Transverse colon (tissue), 4 donors: Measurements from ENCODE around the gene NFAT5. TPM values are rescaled to one million over a fixed set of nuclear protein-coding genes. Genes with fewer than 3 reads are reported as not detected.

Experiments used
- DNase-seq: peaks from one replicate; pipeline ENCODE4 v3.0.0-alpha.2; 2019
- H3K27ac ChIP-seq, 4 donors: fragments of 200-600 bp; sonication (generic); 2 replicates each; pipeline ENCODE4 v1.5.1; 2016 to 2018; ENCODE audit warnings: inconsistent platforms in 4 of 4
- H3K27me3 ChIP-seq: fragments of 200-600 bp; sonication (generic); 2 replicates; pipeline ENCODE4 v1.5.1; 2017; ENCODE audit warnings: inconsistent platforms
- H3K36me3 ChIP-seq, 4 donors: fragments of 200-600 bp; sonication (generic); 2 replicates each; pipeline ENCODE4 v1.5.1; 2017 to 2019; ENCODE audit warnings: inconsistent platforms in 4 of 4
- H3K4me1 ChIP-seq, 4 donors: fragments of 200-600 bp; sonication (generic); 2 replicates each; pipeline ENCODE4 v1.5.1; 2017 to 2020; ENCODE audit warnings: inconsistent platforms in 4 of 4
- H3K4me3 ChIP-seq, 4 donors: fragments of 200-600 bp; sonication (generic); 1 replicate in 1 of 4; 2 replicates in 3 of 4; pipeline versions ENCODE4 v1.5.1 to v1.6.1; 2017 to 2019; ENCODE audit warnings: inconsistent platforms in 4 of 4
- H3K9me3 ChIP-seq, 2 donors: fragments of 200-600 bp; sonication (generic); 2 replicates each; pipeline ENCODE4 v1.5.1; 2017 to 2019; ENCODE audit warnings: inconsistent platforms in 2 of 2
- CTCF ChIP-seq, 5 experiments: fragments of 200-600 bp in 3 of 5; fragments of 450-650 bp in 2 of 5; sonication (generic) in 3 of 5; IDR thresholded peaks; 1 replicate in 2 of 5; 2 replicates in 3 of 5; pipeline ENCODE4 v1.5.1; 2016 to 2017; ENCODE audit warnings: antibody characterized with exemption in 5 of 5, inconsistent platforms in 3 of 5, mild to moderate bottlenecking in 2 of 5, moderate library complexity in 1 of 5
- EP300 ChIP-seq: sonication (generic); formaldehyde crosslinking; IDR thresholded peaks from one replicate; pipeline ENCODE4 v1.6.1; 2017; ENCODE audit warnings: antibody characterized with exemption, low read depth
- POLR2A ChIP-seq: fragments of 450-650 bp; IDR thresholded peaks from one replicate; pipeline ENCODE4 v1.6.1; 2016; ENCODE audit warnings: antibody characterized with exemption, mild to moderate bottlenecking, moderate library complexity
- POLR2AphosphoS5 ChIP-seq, 3 donors: sonication (generic); formaldehyde crosslinking; IDR thresholded peaks; one replicate each; pipeline ENCODE4 v1.6.1; 2016; ENCODE audit warnings: antibody characterized with exemption in 3 of 3
- WGBS, 2 donors: methylation state at CpG; one replicate each; pipeline ENCODE4 v1.1.5; 2018; ENCODE audit warnings: low coverage in 1 of 2; 5-methylcytosine and 5-hydroxymethylcytosine counted together
- in situ Hi-C, 4 donors: fragments of 200-750 bp; cut with MboI; loops; one replicate each; pipeline versions ENCODE4 v1.15.0 to v1.15.1; 2017; ENCODE audit warnings: low sequenced_read_pairs in 3 of 4, low pct_ligation_motif_present in 1 of 4, low pct_unique_long_range_greater_than_20kb in 1 of 4
- intact Hi-C: fragments of 100-400 bp; cut with DNase I; formaldehyde crosslinking; loops from one replicate; pipeline ENCODE4 v1.15.1; 2023; ENCODE audit warnings: low total_unique reads
- total RNA-seq, 4 donors: library from RNA; depleted of rRNA; stranded (reverse); fragments of >200 nt; gene quantifications; one replicate each; pipeline ENCODE4 v1.1.0, GENCODE V29; 2016

Gene NFAT5
- total RNA-seq, 4 donors from 2014 or later = 37.3 to 131 (median 88.8) TPM

- 60 to 70% methylated on average over 1 to 6 of the region's 6 CpGs for WGBS, 2 donors
- Histone ChIP-seq H3K36me3 (no peaks in the 10 kb centered on the region), H3K27ac (no peak overlapping the region), H3K4me1 (peaks cover 0 to 10% (median 7%) of the 10 kb centered on the region in 4 donors), H3K27me3 (no peaks in the 10 kb centered on the region), H3K4me3 (no peak overlapping the region), H3K9me3 (no peaks in the 10 kb centered on the region)
- TF ChIP-seq POLR2AphosphoS5 (IDR thresholded peaks at IDR 0.05) (no peak), CTCF (IDR thresholded peaks at IDR 0.05) (no peak), EP300 (no peak), POLR2A (no peak)
- intact Hi-C loops = no loop called here
- DNase-seq = peak; percentile 24
- in situ Hi-C loops = no loop called here
Measured at GRCh38 chr16:69732101-69732500, 166.3 kb downstream of the NFAT5 start.

GRCh38 chr16:69741519-69741918 lies 175.8 kb downstream of the NFAT5 start:
- intact Hi-C loops = no loop called here
- DNase-seq = no peak
- Histone ChIP-seq H3K4me3 (no peak overlapping the region), H3K27me3 (no peaks in the 10 kb centered on the region), H3K27ac (peak overlapping the region; percentile 20 to 77 (median 70)), H3K36me3 (peaks cover 0 to 47% (median 7%) of the 10 kb centered on the region in 4 donors), H3K9me3 (no peaks in the 10 kb centered on the region), H3K4me1 (peaks cover 3 to 14% (median 13%) of the 10 kb centered on the region in 4 donors)
- 49 to 58% methylated on average over 7 to 8 of the region's 8 CpGs for WGBS, 2 donors
- TF ChIP-seq CTCF (IDR thresholded peaks at IDR 0.05) (no peak), POLR2A (no peak), POLR2AphosphoS5 (IDR thresholded peaks at IDR 0.05) (no peak), EP300 (no peak)
- in situ Hi-C loops = no loop called here

- DNase-seq = peak; percentile 92
- Histone ChIP-seq H3K27ac (peak overlapping the region; percentile 20 to 77 (median 70)), H3K4me3 (peak overlapping the region in 1 of 4 donors; percentile 27), H3K4me1 (peaks cover 3 to 14% (median 13%) of the 10 kb centered on the region in 4 donors), H3K9me3 (no peaks in the 10 kb centered on the region), H3K27me3 (no peaks in the 10 kb centered on the region), H3K36me3 (peaks cover 0 to 52% (median 7%) of the 10 kb centered on the region in 4 donors)
- intact Hi-C loops (no loop called here), in situ Hi-C loops (no loop called here)
- 19 to 71% methylated on average over 5 to 34 of the region's 41 CpGs for WGBS, 2 donors
- TF ChIP-seq CTCF (IDR thresholded peaks at IDR 0.05) (peak in 2 of 5 experiments; percentile 12 to 32), POLR2AphosphoS5 (IDR thresholded peaks at IDR 0.05) (peak in 1 of 3 donors; percentile 29), EP300 (no peak)
Measured at GRCh38 chr16:69741951-69742904, 176.5 kb downstream of the NFAT5 start.

GRCh38 chr16:69744363-69745231 lies 178.8 kb downstream of the NFAT5 start:
- TF ChIP-seq POLR2AphosphoS5 (IDR thresholded peaks at IDR 0.05) = no peak
- no peak for TF ChIP-seq EP300
- no peak for TF ChIP-seq POLR2A
- TF ChIP-seq CTCF (IDR thresholded peaks at IDR 0.05) = no peak
- Histone ChIP-seq H3K9me3 (no peaks in the 10 kb centered on the region), H3K36me3 (peaks cover 0 to 73% (median 19%) of the 10 kb centered on the region in 4 donors), H3K27ac (no peak overlapping the region), H3K27me3 (no peaks in the 10 kb centered on the region), H3K4me3 (no peak overlapping the region), H3K4me1 (peaks cover 3 to 14% (median 13%) of the 10 kb centered on the region in 4 donors)
- intact Hi-C loops = no loop called here
- in situ Hi-C loops = no loop called here
- 93 to 95% methylated on average over 22 to 35 of the region's 35 CpGs for WGBS, 2 donors
- no peak for DNase-seq
